ENCODE data around the gene MAP2K3. TPM values are rescaled to one million over a fixed set of nuclear protein-coding genes. Genes with fewer than 3 reads are reported as not detected.

Gene MAP2K3
- total and polyA plus RNA-seq, 10 of the 15 experiments (the other 5 are each of a cell fraction or from before 2014, with no cell fraction given) = 0.71 to 39.4 (median 18.6) TPM

DNA sequence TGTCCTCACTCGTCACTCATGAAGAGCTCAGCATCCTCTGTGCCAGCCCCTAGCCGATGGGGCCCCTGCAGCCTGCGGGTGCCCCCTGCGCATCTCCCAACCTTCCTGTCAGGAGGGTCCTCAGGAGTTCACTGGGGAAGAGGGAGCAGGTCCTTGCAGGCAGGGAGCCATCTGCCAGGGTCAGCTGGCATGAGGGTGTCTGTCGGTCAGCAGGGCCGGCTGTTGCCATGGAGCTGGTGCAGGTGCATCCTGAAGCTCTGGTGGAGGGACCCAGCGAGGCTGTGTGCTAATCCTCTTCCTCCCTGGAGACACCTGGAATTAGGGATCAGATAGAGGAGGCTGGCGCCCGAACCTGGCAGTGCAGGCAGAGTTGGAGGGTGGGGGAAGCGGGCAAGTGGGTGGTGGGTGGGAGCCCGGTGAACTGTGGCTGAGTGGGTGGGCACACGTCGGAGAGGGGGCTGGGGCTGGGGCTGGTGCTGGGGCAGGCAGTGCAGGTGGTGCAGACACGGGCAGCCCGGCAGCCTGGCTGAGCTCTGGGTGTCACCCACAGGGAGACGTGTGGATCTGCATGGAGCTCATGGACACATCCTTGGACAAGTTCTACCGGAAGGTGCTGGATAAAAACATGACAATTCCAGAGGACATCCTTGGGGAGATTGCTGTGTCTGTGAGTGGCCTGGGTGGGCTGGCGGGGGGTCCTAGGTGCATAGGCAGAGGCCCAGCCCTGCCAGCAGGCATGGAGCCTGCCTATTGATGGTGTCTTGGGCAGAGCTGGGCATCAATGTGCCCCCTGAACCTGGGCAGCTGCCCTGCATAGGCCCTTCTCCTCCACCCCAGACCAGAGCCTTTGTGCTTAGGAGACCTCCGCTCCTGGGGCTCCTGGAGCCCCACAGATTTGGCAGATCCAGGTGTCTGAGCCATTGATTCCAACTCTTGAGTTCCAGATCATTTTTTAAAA is 17.4 kb downstream of the MAP2K3 start (continued):
- TF ChIP-seq PBX3 (IDR thresholded peaks at IDR 0.05; ENCODE audit: insufficient replicate concordance, low read depth, low read length) = no peak
- TF ChIP-seq GABPA (IDR thresholded peaks at IDR 0.05; ENCODE audit: low read depth) = no peak
- TF ChIP-seq POLR2AphosphoS2 (IDR thresholded peaks at IDR 0.05; ENCODE audit: low read depth, low read length) = no peak
- TF ChIP-seq KDM1A (IDR thresholded peaks at IDR 0.05; ENCODE audit: borderline replicate concordance) = no peak
- TF ChIP-seq, protein P1, sequence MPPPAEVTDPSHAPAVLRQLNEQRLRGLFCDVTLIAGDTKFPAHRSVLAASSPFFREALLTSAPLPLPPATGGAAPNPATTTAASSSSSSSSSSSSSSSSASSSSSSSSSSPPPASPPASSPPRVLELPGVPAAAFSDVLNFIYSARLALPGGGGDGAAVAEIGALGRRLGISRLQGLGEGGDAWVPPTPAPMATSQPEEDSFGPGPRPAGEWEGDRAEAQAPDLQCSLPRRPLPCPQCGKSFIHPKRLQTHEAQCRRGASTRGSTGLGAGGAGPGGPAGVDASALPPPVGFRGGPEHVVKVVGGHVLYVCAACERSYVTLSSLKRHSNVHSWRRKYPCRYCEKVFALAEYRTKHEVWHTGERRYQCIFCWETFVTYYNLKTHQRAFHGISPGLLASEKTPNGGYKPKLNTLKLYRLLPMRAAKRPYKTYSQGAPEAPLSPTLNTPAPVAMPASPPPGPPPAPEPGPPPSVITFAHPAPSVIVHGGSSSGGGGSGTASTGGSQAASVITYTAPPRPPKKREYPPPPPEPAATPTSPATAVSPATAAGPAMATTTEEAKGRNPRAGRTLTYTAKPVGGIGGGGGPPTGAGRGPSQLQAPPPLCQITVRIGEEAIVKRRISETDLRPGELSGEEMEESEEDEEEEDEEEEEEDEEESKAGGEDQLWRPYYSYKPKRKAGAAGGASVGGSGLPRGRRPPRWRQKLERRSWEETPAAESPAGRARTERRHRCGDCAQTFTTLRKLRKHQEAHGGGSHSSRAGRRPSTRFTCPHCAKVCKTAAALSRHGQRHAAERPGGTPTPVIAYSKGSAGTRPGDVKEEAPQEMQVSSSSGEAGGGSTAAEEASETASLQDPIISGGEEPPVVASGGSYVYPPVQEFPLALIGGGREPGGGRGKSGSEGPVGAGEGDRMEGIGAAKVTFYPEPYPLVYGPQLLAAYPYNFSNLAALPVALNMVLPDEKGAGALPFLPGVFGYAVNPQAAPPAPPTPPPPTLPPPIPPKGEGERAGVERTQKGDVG (CRISPR knock-in tag; IDR thresholded peaks at IDR 0.05) = no peak
- TF ChIP-seq, protein P2, sequence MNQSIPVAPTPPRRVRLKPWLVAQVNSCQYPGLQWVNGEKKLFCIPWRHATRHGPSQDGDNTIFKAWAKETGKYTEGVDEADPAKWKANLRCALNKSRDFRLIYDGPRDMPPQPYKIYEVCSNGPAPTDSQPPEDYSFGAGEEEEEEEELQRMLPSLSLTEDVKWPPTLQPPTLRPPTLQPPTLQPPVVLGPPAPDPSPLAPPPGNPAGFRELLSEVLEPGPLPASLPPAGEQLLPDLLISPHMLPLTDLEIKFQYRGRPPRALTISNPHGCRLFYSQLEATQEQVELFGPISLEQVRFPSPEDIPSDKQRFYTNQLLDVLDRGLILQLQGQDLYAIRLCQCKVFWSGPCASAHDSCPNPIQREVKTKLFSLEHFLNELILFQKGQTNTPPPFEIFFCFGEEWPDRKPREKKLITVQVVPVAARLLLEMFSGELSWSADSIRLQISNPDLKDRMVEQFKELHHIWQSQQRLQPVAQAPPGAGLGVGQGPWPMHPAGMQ (IDR thresholded peaks at IDR 0.05; ENCODE audit: borderline replicate concordance) = no peak
- TF ChIP-seq NR2C1 (IDR thresholded peaks at IDR 0.05) = no peak
